GM23338 (cell line): Measurements from ENCODE around the gene NIPAL1. TPM values are rescaled to one million over a fixed set of nuclear protein-coding genes. Genes with fewer than 3 reads are reported as not detected.

ENCODE experiments used
- ATAC-seq: fragments of 200-7000 bp; cut with Tn5 transposase; 3 replicates; pipeline ENCODE4 v1.9.1; 2020
- DNase-seq: peaks from one replicate; pipeline ENCODE4 v3.0.0-alpha.2; 2015; ENCODE audit warnings: low spot score
- H2AFZ ChIP-seq: fragments of 200-600 bp; sonication (generic); 2 replicates; pipeline ENCODE4 v1.8.0; 2016; ENCODE audit warnings: antibody characterized with exemption, mild to moderate bottlenecking, moderate library complexity
- H3F3A ChIP-seq: fragments of 200-600 bp; sonication (generic); replicated peaks from 2 replicates; pipeline ENCODE4 v1.8.0; 2017; ENCODE audit warnings: antibody characterized with exemption, mixed run types, low read depth
- H3K27ac ChIP-seq: fragments of 200-600 bp; sonication (generic); 2 replicates; pipeline ENCODE4 v1.6.1; 2016; ENCODE audit warnings: low read depth
- H3K27me3 ChIP-seq: fragments of 200-600 bp; sonication (generic); 2 replicates; pipeline ENCODE4 v1.8.0; 2016; ENCODE audit warnings: mild to moderate bottlenecking, mixed run types, moderate library complexity; ENCODE audit not compliant: insufficient read depth
- H3K36me3 ChIP-seq: fragments of 200-600 bp; sonication (generic); 2 replicates; pipeline ENCODE4 v1.8.0; 2016; ENCODE audit warnings: mild to moderate bottlenecking; ENCODE audit not compliant: insufficient read depth
- H3K4me1 ChIP-seq: fragments of 200-600 bp; sonication (generic); 2 replicates; pipeline ENCODE4 v1.8.0; 2016; ENCODE audit warnings: mild to moderate bottlenecking, moderate library complexity; ENCODE audit not compliant: insufficient read depth
- H3K4me2 ChIP-seq: fragments of 200-600 bp; sonication (generic); 2 replicates; pipeline ENCODE4 v1.7.1; 2017; ENCODE audit warnings: mixed run types
- H3K4me3 ChIP-seq: fragments of 200-600 bp; sonication (generic); 2 replicates; pipeline ENCODE4 v1.6.1; 2016; ENCODE audit warnings: mixed run types
- H3K79me2 ChIP-seq: fragments of 200-600 bp; sonication (generic); replicated peaks from 2 replicates; pipeline ENCODE4 v1.8.0; 2017; ENCODE audit warnings: mild to moderate bottlenecking; ENCODE audit not compliant: insufficient read depth
- H3K9me2 ChIP-seq: fragments of 200-600 bp; sonication (generic); 2 replicates; pipeline ENCODE4 v1.8.0; 2017; ENCODE audit not compliant: insufficient read depth
- H4K20me1 ChIP-seq: fragments of 200-600 bp; sonication (generic); replicated peaks from 2 replicates; pipeline ENCODE4 v1.8.0; 2017; ENCODE audit warnings: mild to moderate bottlenecking; ENCODE audit not compliant: insufficient read depth
- H3K27ac Mint-ChIP-seq: 2 replicates; pipeline ENCODE4 v1.8.0; 2020; ENCODE audit warnings: inconsistent platforms, mild to moderate bottlenecking, moderate library complexity, mixed read lengths
- H3K27me3 Mint-ChIP-seq: 3 replicates; pipeline ENCODE4 v1.8.0; 2022; ENCODE audit warnings: low read depth, mild to moderate bottlenecking, moderate library complexity, mixed read lengths, inconsistent platforms; ENCODE audit not compliant: insufficient read depth, poor library complexity
- H3K36me3 Mint-ChIP-seq: 3 replicates; pipeline ENCODE4 v1.8.0; 2021; ENCODE audit warnings: low read depth, mild to moderate bottlenecking, inconsistent platforms, moderate library complexity, mixed read lengths
- H3K4me1 Mint-ChIP-seq: 3 replicates; pipeline ENCODE4 v1.8.0; 2020; ENCODE audit warnings: mild to moderate bottlenecking, inconsistent platforms, mixed read lengths
- H3K4me3 Mint-ChIP-seq: 3 replicates; pipeline ENCODE4 v1.8.0; 2021; ENCODE audit warnings: moderate library complexity, mild to moderate bottlenecking, inconsistent platforms, mixed read lengths
- H3K9me3 Mint-ChIP-seq: 3 replicates; pipeline ENCODE4 v1.8.0; 2020; ENCODE audit warnings: moderate library complexity, mild to moderate bottlenecking, inconsistent platforms, mixed read lengths
- CREB1 ChIP-seq: fragments of 250-450 bp; sonication (Bioruptor Pico); IDR thresholded peaks from 2 replicates; pipeline ENCODE4 v1.5.0; 2020; ENCODE audit warnings: low read depth, mild to moderate bottlenecking, moderate library complexity
- EZH2 ChIP-seq: fragments of 200-600 bp; sonication (generic); IDR thresholded peaks from one replicate; pipeline ENCODE4 v1.8.0; 2017; ENCODE audit warnings: antibody characterized with exemption, mild to moderate bottlenecking, low read depth; ENCODE audit not compliant: unreplicated experiment
- EZH2phosphoT487 ChIP-seq: fragments of 200-600 bp; sonication (generic); IDR thresholded peaks from one replicate; pipeline ENCODE4 v1.8.1; 2018; ENCODE audit warnings: antibody characterized with exemption; ENCODE audit not compliant: unreplicated experiment
- JUNB ChIP-seq: IDR thresholded peaks from one replicate; pipeline ENCODE4 v1.6.1; 2016; ENCODE audit warnings: antibody characterized with exemption; ENCODE audit not compliant: unreplicated experiment
- NANOG ChIP-seq: IDR thresholded peaks from 2 replicates; pipeline ENCODE4 v1.6.1; 2016; ENCODE audit warnings: antibody characterized with exemption, borderline replicate concordance
- POLR2AphosphoS5 ChIP-seq: IDR thresholded peaks from 2 replicates; pipeline ENCODE4 v1.6.1; 2016; ENCODE audit warnings: antibody characterized with exemption, low read depth
- STAT1 ChIP-seq: IDR thresholded peaks from one replicate; pipeline ENCODE4 v1.6.1; 2016; ENCODE audit warnings: antibody characterized with exemption; ENCODE audit not compliant: unreplicated experiment
- ZNF114 ChIP-seq: fragments of 250-450 bp; sonication (Bioruptor Pico); IDR thresholded peaks from 2 replicates; pipeline ENCODE4 v1.5.0; 2020; ENCODE audit warnings: mild to moderate bottlenecking, moderate library complexity
- ZNF331 ChIP-seq: fragments of 250-450 bp; sonication (Bioruptor Pico); IDR thresholded peaks from 2 replicates; pipeline ENCODE4 v1.5.0; 2020; ENCODE audit warnings: low read depth, mild to moderate bottlenecking, moderate library complexity
- polyA plus RNA-seq: library from polyadenylated mRNA; unstranded; fragments of >200 nt; fragmentation: Nextera tagmentation; extraction: Ambion mirVana; gene quantifications from 2 replicates; pipeline ENCODE4 v1.2.1, GENCODE V29; 2016
- total RNA-seq: library from RNA; depleted of rRNA; stranded (reverse); fragments of >200 nt; shearing (Covaris generic); gene quantifications from 2 replicates; pipeline ENCODE4 v1.2.3, GENCODE V29; 2014
- TF ChIP-seq, protein P1 (sequence below): IDR thresholded peaks from 2 replicates; pipeline ENCODE4 v1.6.1; 2016; ENCODE audit warnings: antibody characterized with exemption
- TF ChIP-seq, protein P2 (sequence below): fragments of 250-450 bp; sonication (Bioruptor Pico); IDR thresholded peaks from 2 replicates; pipeline ENCODE4 v1.5.0; 2020; ENCODE audit warnings: mild to moderate bottlenecking, moderate library complexity

Gene NIPAL1
- total and polyA plus RNA-seq, 2 experiments from 2014 or later = 5.3 to 8.2 TPM

DNA sequence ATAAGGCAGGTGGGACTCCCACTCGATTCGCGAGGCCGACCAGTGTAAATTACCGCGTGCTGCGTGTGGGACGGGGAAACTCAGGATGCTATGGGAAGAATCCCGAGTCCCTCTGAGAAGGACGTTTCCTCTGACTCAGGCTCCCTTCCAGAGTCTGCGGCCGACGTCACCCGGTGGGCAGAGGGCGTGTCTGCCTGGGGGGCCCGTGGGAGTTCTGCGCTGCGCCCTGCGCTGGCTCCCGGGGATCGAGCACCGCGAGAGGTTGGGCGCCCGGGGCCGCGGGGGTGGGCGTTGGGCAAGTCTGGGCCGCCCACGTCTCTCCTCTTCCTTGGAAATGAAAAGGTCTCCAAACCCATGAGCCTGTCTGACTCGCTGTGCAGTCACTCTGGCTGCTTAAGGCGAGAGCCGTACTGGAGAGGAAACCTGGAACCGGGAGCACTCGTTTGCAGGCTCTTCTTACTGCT lies 568 bp downstream of the NIPAL1 start:
- H3K27ac Mint-ChIP-seq = peak overlapping the region; percentile 56; the same call in 1 of the 2 replicates
- peaks cover 2% of the 10 kb centered on the region; the same call in 1 of the 3 replicates for H3K9me3 Mint-ChIP-seq
- Histone ChIP-seq H3K4me1 (peaks cover 14% of the 10 kb centered on the region; the same call in 1 of the 2 replicates), H3K4me2 (peak overlapping the region; percentile 98), H3K79me2 (peaks cover 24% of the 10 kb centered on the region), H3K4me3 (peak overlapping the region; percentile 97), H3K27me3 (peaks cover 17% of the 10 kb centered on the region), H2AFZ (peak overlapping the region; percentile 99), H4K20me1 (peaks cover 7% of the 10 kb centered on the region), H3K36me3 (no peaks in the 10 kb centered on the region), H3K27ac (no peak overlapping the region), H3K9me2 (peaks cover 8% of the 10 kb centered on the region; the same call in 1 of the 2 replicates), H3F3A (peaks cover 5% of the 10 kb centered on the region; the same call in 1 of the 2 replicates)
- DNase-seq (peak; percentile 73), ATAC-seq (peak; percentile 66)
- peaks cover 11% of the 10 kb centered on the region for H3K4me1 Mint-ChIP-seq
- peak overlapping the region; percentile 92 for H3K4me3 Mint-ChIP-seq
- TF ChIP-seq POLR2AphosphoS5 = no peak; the same call in 1 of the 2 replicates
- TF ChIP-seq CREB1 (CRISPR knock-in tag) = peak; percentile 52; the same call in 1 of the 2 replicates
- peaks cover 10% of the 10 kb centered on the region for H3K27me3 Mint-ChIP-seq
- H3K36me3 Mint-ChIP-seq = peaks cover 11% of the 10 kb centered on the region

DNA sequence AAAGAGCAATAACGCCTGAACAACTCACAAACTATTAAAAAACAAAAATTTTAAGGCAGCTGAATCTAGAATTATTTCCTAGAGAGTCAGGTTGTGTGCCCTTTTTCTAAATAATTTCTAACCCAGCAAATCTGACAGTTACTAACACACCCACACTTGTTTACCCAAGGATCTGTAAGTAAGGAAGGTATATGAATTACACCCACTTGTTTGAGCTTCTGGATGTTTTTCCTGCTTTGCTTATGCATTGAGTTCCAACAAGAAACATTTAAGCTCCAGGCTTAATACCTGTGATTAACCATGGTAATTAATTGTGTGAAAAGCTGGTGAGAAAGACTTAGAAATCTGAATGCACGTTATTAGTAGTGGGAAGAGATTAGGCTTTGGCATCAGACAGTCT lies 1.5 kb downstream of the NIPAL1 start:
- H3K27ac ChIP-seq = no peak overlapping the region
- peaks cover 10% of the 10 kb centered on the region for H3K27me3 Mint-ChIP-seq
- TF ChIP-seq ZNF331 (CRISPR knock-in tag) = no peak
- TF ChIP-seq, protein P1, sequence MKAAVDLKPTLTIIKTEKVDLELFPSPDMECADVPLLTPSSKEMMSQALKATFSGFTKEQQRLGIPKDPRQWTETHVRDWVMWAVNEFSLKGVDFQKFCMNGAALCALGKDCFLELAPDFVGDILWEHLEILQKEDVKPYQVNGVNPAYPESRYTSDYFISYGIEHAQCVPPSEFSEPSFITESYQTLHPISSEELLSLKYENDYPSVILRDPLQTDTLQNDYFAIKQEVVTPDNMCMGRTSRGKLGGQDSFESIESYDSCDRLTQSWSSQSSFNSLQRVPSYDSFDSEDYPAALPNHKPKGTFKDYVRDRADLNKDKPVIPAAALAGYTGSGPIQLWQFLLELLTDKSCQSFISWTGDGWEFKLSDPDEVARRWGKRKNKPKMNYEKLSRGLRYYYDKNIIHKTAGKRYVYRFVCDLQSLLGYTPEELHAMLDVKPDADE = no peak
- TF ChIP-seq STAT1 = no peak
- no peak for TF ChIP-seq POLR2AphosphoS5
- TF ChIP-seq EZH2phosphoT487 = no peak
- TF ChIP-seq NANOG = no peak
- TF ChIP-seq ZNF114 = no peak
- TF ChIP-seq, protein P2, sequence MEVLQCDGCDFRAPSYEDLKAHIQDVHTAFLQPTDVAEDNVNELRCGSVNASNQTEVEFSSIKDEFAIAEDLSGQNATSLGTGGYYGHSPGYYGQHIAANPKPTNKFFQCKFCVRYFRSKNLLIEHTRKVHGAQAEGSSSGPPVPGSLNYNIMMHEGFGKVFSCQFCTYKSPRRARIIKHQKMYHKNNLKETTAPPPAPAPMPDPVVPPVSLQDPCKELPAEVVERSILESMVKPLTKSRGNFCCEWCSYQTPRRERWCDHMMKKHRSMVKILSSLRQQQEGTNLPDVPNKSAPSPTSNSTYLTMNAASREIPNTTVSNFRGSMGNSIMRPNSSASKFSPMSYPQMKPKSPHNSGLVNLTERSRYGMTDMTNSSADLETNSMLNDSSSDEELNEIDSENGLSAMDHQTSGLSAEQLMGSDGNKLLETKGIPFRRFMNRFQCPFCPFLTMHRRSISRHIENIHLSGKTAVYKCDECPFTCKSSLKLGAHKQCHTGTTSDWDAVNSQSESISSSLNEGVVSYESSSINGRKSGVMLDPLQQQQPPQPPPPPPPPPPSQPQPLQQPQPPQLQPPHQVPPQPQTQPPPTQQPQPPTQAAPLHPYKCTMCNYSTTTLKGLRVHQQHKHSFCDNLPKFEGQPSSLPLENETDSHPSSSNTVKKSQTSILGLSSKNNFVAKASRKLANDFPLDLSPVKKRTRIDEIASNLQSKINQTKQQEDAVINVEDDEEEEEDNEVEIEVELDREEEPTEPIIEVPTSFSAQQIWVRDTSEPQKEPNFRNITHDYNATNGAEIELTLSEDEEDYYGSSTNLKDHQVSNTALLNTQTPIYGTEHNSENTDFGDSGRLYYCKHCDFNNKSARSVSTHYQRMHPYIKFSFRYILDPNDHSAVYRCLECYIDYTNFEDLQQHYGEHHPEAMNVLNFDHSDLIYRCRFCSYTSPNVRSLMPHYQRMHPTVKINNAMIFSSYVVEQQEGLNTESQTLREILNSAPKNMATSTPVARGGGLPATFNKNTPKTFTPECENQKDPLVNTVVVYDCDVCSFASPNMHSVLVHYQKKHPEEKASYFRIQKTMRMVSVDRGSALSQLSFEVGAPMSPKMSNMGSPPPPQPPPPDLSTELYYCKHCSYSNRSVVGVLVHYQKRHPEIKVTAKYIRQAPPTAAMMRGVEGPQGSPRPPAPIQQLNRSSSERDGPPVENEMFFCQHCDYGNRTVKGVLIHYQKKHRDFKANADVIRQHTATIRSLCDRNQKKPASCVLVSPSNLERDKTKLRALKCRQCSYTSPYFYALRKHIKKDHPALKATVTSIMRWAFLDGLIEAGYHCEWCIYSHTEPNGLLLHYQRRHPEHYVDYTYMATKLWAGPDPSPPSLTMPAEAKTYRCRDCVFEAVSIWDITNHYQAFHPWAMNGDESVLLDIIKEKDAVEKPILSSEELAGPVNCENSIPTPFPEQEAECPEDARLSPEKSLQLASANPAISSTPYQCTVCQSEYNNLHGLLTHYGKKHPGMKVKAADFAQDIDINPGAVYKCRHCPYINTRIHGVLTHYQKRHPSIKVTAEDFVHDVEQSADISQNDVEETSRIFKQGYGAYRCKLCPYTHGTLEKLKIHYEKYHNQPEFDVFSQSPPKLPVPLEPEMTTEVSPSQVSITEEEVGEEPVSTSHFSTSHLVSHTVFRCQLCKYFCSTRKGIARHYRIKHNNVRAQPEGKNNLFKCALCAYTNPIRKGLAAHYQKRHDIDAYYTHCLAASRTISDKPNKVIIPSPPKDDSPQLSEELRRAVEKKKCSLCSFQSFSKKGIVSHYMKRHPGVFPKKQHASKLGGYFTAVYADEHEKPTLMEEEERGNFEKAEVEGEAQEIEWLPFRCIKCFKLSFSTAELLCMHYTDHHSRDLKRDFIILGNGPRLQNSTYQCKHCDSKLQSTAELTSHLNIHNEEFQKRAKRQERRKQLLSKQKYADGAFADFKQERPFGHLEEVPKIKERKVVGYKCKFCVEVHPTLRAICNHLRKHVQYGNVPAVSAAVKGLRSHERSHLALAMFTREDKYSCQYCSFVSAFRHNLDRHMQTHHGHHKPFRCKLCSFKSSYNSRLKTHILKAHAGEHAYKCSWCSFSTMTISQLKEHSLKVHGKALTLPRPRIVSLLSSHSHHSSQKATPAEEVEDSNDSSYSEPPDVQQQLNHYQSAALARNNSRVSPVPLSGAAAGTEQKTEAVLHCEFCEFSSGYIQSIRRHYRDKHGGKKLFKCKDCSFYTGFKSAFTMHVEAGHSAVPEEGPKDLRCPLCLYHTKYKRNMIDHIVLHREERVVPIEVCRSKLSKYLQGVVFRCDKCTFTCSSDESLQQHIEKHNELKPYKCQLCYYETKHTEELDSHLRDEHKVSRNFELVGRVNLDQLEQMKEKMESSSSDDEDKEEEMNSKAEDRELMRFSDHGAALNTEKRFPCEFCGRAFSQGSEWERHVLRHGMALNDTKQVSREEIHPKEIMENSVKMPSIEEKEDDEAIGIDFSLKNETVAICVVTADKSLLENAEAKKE (CRISPR knock-in tag) = no peak
- no peak for TF ChIP-seq JUNB
- no peak for TF ChIP-seq EZH2

More for the DNA sequence above, 1.5 kb downstream of the NIPAL1 start:
- Histone ChIP-seq H3K4me1 (peaks cover 7% of the 10 kb centered on the region; the same call in 1 of the 2 replicates), H3K27me3 (peaks cover 17% of the 10 kb centered on the region), H3K4me3 (peak overlapping the region; percentile 97), H3F3A (peaks cover 5% of the 10 kb centered on the region; the same call in 1 of the 2 replicates), H2AFZ (no peak overlapping the region), H4K20me1 (peaks cover 7% of the 10 kb centered on the region), H3K36me3 (no peaks in the 10 kb centered on the region), H3K9me2 (peaks cover 8% of the 10 kb centered on the region; the same call in 1 of the 2 replicates), H3K79me2 (peaks cover 24% of the 10 kb centered on the region), H3K4me2 (peak overlapping the region; percentile 98)
- DNase-seq (no peak), ATAC-seq (no peak)
- Mint-ChIP-seq H3K36me3 (peaks cover 11% of the 10 kb centered on the region), H3K27ac (no peak overlapping the region), H3K9me3 (peaks cover 2% of the 10 kb centered on the region; the same call in 1 of the 3 replicates), H3K4me3 (peak overlapping the region; percentile 16; the same call in 2 of the 3 replicates), H3K4me1 (peaks cover 11% of the 10 kb centered on the region)
